ENCODE results near the gene PPM1E. TPM values are rescaled to one million over a fixed set of nuclear protein-coding genes. Genes with fewer than 3 reads are reported as not detected.
"Not testable (repeated sequence)": the region's sequence is repeated elsewhere in the genome, so short reads cannot be mapped to it uniquely, and the experiment has no call there.

PPM1E gene
- total RNA-seq, 1 donor from 2014 or later, result 0.26 TPM

GRCh38 chr17:58763263-58763662, 7.6 kb downstream of the PPM1E start:
- no peaks in the 10 kb centered on the region for H3K27me3 Mint-ChIP-seq (ENCODE audit: unreplicated experiment)
- H3K9me3 Mint-ChIP-seq (ENCODE audit: unreplicated experiment), result no peaks in the 10 kb centered on the region
- no peaks in the 10 kb centered on the region for H3K36me3 Mint-ChIP-seq (ENCODE audit: low read depth, unreplicated experiment)
- H3K27ac Mint-ChIP-seq (ENCODE audit: unreplicated experiment), result no peak overlapping the region
- DNase-seq (ENCODE audit: low spot score), result no peak
- no peak overlapping the region for H3K4me3 Mint-ChIP-seq (ENCODE audit: unreplicated experiment)
- no peaks in the 10 kb centered on the region for H3K4me1 Mint-ChIP-seq (ENCODE audit: unreplicated experiment)
- no peak for TF ChIP-seq CTCF (IDR thresholded peaks at IDR 0.05; ENCODE audit: unreplicated experiment)

DNA sequence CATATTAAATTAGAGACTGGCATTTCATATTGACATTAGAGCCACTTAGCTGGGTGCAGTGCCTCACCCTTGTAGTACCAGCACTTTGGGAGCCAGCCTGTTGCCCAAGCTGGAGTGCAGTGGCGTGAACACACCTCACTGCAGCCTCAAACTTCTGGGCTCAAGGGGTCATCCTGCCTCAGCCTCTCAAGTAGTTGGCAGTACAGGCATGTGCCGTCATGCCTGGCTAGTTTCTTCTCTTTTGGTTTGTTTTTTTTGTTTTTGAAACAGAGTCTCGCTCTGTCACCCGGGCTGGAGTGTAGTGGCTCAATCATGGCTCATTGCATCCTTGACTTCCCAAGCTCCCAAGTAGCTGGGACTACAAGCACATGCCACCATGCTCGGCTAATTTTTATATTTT, 8.7 kb downstream of the PPM1E start:
- TF ChIP-seq CTCF (IDR thresholded peaks at IDR 0.05; ENCODE audit: unreplicated experiment), result no peak
- H3K4me3 Mint-ChIP-seq (ENCODE audit: unreplicated experiment), result no peak overlapping the region
- no peaks in the 10 kb centered on the region for H3K27me3 Mint-ChIP-seq (ENCODE audit: unreplicated experiment)
- H3K27ac Mint-ChIP-seq (ENCODE audit: unreplicated experiment), result no peak overlapping the region
- H3K4me1 Mint-ChIP-seq (ENCODE audit: unreplicated experiment), result no peaks in the 10 kb centered on the region
- no peak for DNase-seq (ENCODE audit: low spot score)
- no peaks in the 10 kb centered on the region for H3K36me3 Mint-ChIP-seq (ENCODE audit: low read depth, unreplicated experiment)
- H3K9me3 Mint-ChIP-seq (ENCODE audit: unreplicated experiment), result no peaks in the 10 kb centered on the region

- H3K36me3 Mint-ChIP-seq (ENCODE audit: low read depth, unreplicated experiment); H3K27ac Mint-ChIP-seq (ENCODE audit: unreplicated experiment); H3K4me3 Mint-ChIP-seq (ENCODE audit: unreplicated experiment); H3K27me3 Mint-ChIP-seq (ENCODE audit: unreplicated experiment); H3K9me3 Mint-ChIP-seq (ENCODE audit: unreplicated experiment); DNase-seq (ENCODE audit: low spot score); H3K4me1 Mint-ChIP-seq (ENCODE audit: unreplicated experiment): not testable (repeated sequence)
Observed at GRCh38 chr17:58778482-58778881, 22.8 kb downstream of the PPM1E start.

DNA sequence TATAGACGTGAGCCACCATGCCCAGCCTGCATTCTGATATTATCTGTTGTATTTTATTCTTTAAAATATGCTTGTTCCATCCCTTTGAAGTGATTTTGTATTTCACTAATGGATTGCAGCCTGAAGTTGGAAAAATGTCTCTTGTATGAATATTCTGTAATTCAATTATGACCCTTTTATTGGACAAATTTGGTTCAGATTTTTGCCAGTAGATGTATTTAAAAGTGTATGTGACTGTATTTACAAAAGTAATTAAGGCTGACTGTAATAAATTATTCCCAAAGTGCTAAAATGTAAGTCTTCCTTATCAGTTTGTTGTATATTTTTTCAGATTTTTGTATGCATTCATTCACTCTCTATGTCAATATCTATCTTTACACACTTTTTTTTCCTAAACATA, 23.8 kb downstream of the PPM1E start:
- TF ChIP-seq CTCF (IDR thresholded peaks at IDR 0.05; ENCODE audit: unreplicated experiment), result no peak
- H3K27ac Mint-ChIP-seq (ENCODE audit: unreplicated experiment), result no peak overlapping the region
- no peaks in the 10 kb centered on the region for H3K36me3 Mint-ChIP-seq (ENCODE audit: low read depth, unreplicated experiment)
- no peaks in the 10 kb centered on the region for H3K9me3 Mint-ChIP-seq (ENCODE audit: unreplicated experiment)
- H3K27me3 Mint-ChIP-seq (ENCODE audit: unreplicated experiment), result no peaks in the 10 kb centered on the region
- DNase-seq (ENCODE audit: low spot score), result no peak
- no peaks in the 10 kb centered on the region for H3K4me1 Mint-ChIP-seq (ENCODE audit: unreplicated experiment)
- no peak overlapping the region for H3K4me3 Mint-ChIP-seq (ENCODE audit: unreplicated experiment)

DNA sequence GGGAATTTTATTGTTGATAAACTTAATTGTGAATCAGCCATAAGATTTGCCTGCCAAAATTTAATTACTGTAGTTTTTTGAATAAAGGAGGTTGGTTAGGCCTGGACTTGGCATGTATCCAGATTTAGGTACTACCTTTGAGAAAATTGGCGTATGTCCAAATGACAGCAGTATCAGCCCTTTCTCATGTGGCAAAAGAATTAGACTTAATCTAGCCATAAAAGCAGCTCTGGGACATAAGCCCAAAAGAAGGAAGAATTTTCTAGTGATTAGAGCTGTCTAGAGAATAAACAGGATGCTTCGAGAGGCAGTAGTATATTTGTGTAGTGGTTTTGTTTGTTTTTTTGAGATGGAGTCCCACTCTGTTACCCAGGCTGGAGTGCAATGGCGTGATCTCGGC, 27.7 kb downstream of the PPM1E start:
- no peak for DNase-seq (ENCODE audit: low spot score)
- Mint-ChIP-seq H3K9me3 (ENCODE audit: unreplicated experiment) (no peaks in the 10 kb centered on the region), H3K27me3 (ENCODE audit: unreplicated experiment) (no peaks in the 10 kb centered on the region), H3K4me1 (ENCODE audit: unreplicated experiment) (no peaks in the 10 kb centered on the region), H3K36me3 (ENCODE audit: low read depth, unreplicated experiment) (no peaks in the 10 kb centered on the region), H3K4me3 (ENCODE audit: unreplicated experiment) (no peak overlapping the region), H3K27ac (ENCODE audit: unreplicated experiment) (no peak overlapping the region)
- TF ChIP-seq CTCF (IDR thresholded peaks at IDR 0.05; ENCODE audit: unreplicated experiment), result no peak

- H3K27me3 Mint-ChIP-seq (ENCODE audit: unreplicated experiment), result no peaks in the 10 kb centered on the region
- no peak for DNase-seq (ENCODE audit: low spot score)
- no peaks in the 10 kb centered on the region for H3K4me1 Mint-ChIP-seq (ENCODE audit: unreplicated experiment)
- no peak overlapping the region for H3K4me3 Mint-ChIP-seq (ENCODE audit: unreplicated experiment)
- H3K36me3 Mint-ChIP-seq (ENCODE audit: low read depth, unreplicated experiment), result no peaks in the 10 kb centered on the region
- H3K9me3 Mint-ChIP-seq (ENCODE audit: unreplicated experiment), result no peaks in the 10 kb centered on the region
- no peak for TF ChIP-seq CTCF (IDR thresholded peaks at IDR 0.05; ENCODE audit: unreplicated experiment)
- H3K27ac Mint-ChIP-seq (ENCODE audit: unreplicated experiment), result no peak overlapping the region
Observed at GRCh38 chr17:58785097-58785496, 29.4 kb downstream of the PPM1E start.
